ENCODE measurements around the gene CCL28.

CCL28 gene

GRCh38 chr5:43357878-43358281, 54.3 kb downstream of the CCL28 start:
- no peak for DNase-seq (ENCODE audit: low read depth in 2 of 2)

- no peak for DNase-seq (ENCODE audit: low read depth in 2 of 2)
Measured at GRCh38 chr5:43357067-43357466, 55.1 kb downstream of the CCL28 start.

DNA sequence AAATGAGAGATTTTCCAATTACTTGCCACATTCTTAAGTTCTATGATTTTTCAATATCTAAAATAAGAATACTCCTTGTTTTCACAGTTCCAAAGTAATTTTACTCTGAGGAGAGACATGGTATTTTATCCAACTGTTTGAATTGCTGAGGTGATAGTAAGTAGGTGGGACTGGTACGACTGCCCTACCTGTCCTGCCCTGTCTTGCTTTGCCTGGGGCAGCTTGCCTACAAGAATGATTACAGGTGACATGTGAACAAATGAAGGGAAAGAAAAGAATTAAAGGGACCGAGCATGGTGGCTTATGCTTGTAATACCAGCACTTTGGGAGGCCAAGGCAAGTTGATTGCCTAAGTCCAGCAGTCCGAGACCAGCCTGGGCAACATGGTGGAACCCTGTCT, 57.4 kb downstream of the CCL28 start:
- no peak for DNase-seq (ENCODE audit: low read depth in 2 of 2)

DNA sequence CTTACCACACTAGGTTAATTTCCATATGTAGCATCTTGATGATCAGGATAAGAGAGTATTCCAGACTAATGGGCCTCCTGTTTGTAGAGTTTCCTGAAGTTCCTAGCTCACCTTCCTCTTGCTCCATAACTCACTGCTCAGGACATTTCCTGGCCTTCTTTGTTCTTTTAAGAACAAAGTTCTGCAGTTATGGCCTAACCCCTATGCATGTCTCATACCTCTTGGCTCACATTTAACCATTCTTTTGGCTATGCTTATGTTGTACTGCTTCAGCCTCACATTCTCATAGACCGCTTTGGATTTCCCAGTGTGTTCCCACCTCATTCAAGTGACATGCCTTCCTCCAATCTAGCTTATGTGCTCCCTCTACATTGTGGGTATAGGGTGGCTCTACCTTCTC, 58.5 kb downstream of the CCL28 start:
- DNase-seq (ENCODE audit: low read depth in 2 of 2): no peak

- no peak for DNase-seq (ENCODE audit: low read depth in 2 of 2)
Measured at GRCh38 chr5:43352915-43353314, 59.3 kb downstream of the CCL28 start.

- no peak for DNase-seq (ENCODE audit: low read depth in 2 of 2)
Measured at GRCh38 chr5:43352131-43352530, 60.1 kb downstream of the CCL28 start.

GRCh38 chr5:43348861-43349363, 63.3 kb downstream of the CCL28 start:
- no peak for DNase-seq (ENCODE audit: low read depth in 2 of 2)

GRCh38 chr5:43348207-43348606, 64.0 kb downstream of the CCL28 start:
- no peak for DNase-seq (ENCODE audit: low read depth in 2 of 2)

GRCh38 chr5:43338862-43339261, 73.3 kb downstream of the CCL28 start:
- no peak for DNase-seq (ENCODE audit: low read depth in 2 of 2)

DNA sequence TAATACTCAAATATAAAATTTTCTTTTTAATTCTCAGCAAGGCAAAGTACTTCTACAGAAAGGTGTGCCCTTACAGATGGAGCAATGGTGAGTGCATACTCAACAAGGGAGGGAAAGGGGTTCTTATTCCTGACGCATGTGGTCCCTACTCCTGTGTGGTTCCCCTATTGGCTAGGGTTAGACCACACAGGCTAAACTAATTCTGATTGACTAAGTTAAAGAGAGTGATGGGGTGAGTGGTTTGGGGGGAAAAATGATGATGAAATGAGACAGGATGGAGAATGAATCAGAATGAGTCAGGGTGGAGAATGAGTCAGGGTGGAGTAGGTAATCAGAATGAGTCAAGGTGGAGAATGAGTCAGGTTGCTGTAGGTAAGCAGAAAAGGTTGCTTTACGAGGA, 76.0 kb downstream of the CCL28 start:
- DNase-seq (ENCODE audit: low read depth in 2 of 2): peak in 1 of 2 donors; percentile 19

DNA sequence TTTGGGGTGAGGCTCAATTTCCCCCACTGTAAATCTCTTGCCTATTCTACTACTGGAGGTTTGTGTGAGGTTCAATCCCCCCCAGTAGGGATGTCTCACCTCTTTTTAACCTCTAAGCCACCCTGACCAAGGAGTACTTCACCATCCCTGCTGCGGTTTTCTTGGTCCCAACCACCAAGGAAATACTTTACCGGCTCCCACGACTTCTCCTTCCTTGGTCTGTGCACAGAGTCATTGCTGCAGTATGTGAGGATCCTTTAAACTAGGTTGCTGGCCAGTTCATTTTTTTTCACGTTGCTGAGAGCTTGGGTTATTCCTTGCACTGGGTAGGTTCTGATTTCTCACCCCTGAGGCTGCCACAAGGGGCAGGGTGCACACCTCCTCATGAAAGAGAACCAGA, 76.5 kb downstream of the CCL28 start:
- no peak for DNase-seq (ENCODE audit: low read depth in 2 of 2)

DNA sequence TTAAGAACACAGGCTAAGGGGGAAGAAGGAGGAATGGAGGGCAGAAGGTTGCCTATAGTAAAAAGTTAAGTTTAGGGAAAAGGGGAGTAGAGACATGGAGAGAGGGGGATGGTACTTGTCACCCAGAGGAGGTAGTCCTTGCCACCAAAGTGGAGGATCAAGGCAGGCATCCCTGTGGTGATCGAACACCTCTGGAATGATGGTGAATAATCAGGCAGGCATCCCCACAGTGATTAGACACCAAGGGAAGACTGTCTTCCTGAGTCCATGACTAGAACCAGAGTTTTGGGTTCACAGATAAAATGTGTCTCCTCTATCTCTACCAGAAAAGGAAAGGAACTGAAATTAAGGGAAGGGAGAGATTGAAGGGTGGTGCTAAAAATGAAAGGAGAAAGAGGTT, 79.8 kb downstream of the CCL28 start:
- DNase-seq (ENCODE audit: low read depth in 2 of 2): no peak
